ENCODE data around the gene CCR3.

- TF ChIP-seq CTCF (IDR thresholded peaks at IDR 0.05), result no peak
- TF ChIP-seq ZFX (IDR thresholded peaks at IDR 0.05; ENCODE audit: borderline replicate concordance), result no peak
Measured at GRCh38 chr3:46285931-46286619, 43.8 kb downstream of the CCR3 start.
